HepG2 (cell line): Measurements from ENCODE around the gene TBC1D14. TPM values are rescaled to one million over a fixed set of nuclear protein-coding genes. Genes with fewer than 3 reads are reported as not detected.

Source experiments
- ATAC-seq: fragments of 200-7000 bp; cut with Tn5 transposase; 3 replicates; pipeline ENCODE4 v1.9.1; 2020; ENCODE audit warnings: mild to moderate bottlenecking, moderate library complexity
- BruUV-seq: library from RNA; stranded (reverse); fragments of 400-500 nt; replicated peaks from 2 replicates; lab custom pipeline; 2021; lab: Mats Ljungman, UMichigan
- CTCF ChIA-PET: fragments of 300-600 bp; formaldehyde crosslinking; extraction: SDS; loops from one replicate; lab custom pipeline; 2021; ENCODE audit warnings: low total read pairs, inconsistent platforms, low intra/inter-chr PET ratio; lab: Yijun Ruan, JAX
- POLR2A ChIA-PET: fragments of 350-600 bp; sonication (Branson Sonifier 250); formaldehyde crosslinking; loops from one replicate; lab custom pipeline; 2020; ENCODE audit warnings: antibody characterized with exemption, inconsistent platforms; lab: Yijun Ruan, JAX
- DNase-seq: peaks from one replicate; pipeline ENCODE4 v3.0.0-alpha.2; 2015; ENCODE audit warnings: low spot score
- FAIRE-seq: peaks from 3 replicates; lab custom pipeline; 2011; peaks lifted over from hg19 to GRCh38; lab: Jason Lieb, UNC
- H2AFZ ChIP-seq: one replicate; pipeline ENCODE4 v1.6.1; 2011; ENCODE audit warnings: low read length, inconsistent platforms
- H3K27ac ChIP-seq: fragments of 300-600 bp; 3 replicates; pipeline ENCODE4 v1.8.0; 2011; ENCODE audit warnings: mixed run types, mild to moderate bottlenecking, mixed read lengths, low read length, inconsistent platforms; ENCODE audit not compliant: insufficient read depth; ENCODE audit errors: extremely low read length
- H3K27me3 ChIP-seq, 2 experiments: fragments of 200-600 bp in 1 of 2; 2 replicates in 1 of 2; 3 replicates in 1 of 2; pipeline versions ENCODE4 v1.6.0 to v1.8.0; 2011; ENCODE audit warnings: low read length in 2 of 2, mild to moderate bottlenecking in 2 of 2, moderate library complexity in 2 of 2, inconsistent platforms in 1 of 2; ENCODE audit not compliant: insufficient read depth in 2 of 2, control insufficient read depth in 1 of 2
- H3K36me3 ChIP-seq, 2 experiments: fragments of 200-600 bp in 1 of 2; replicated peaks in 1 of 2; 2 replicates in 1 of 2; 3 replicates in 1 of 2; pipeline versions ENCODE4 v1.5.1 to v1.8.0; 2011; ENCODE audit warnings: low read length in 2 of 2, inconsistent platforms in 1 of 2; ENCODE audit not compliant: insufficient read depth in 2 of 2, control insufficient read depth in 1 of 2
- H3K4me1 ChIP-seq: 2 replicates; pipeline ENCODE4 v1.5.1; 2012; ENCODE audit warnings: low read length, inconsistent platforms; ENCODE audit not compliant: insufficient read depth
- H3K4me2 ChIP-seq: 2 replicates; pipeline ENCODE4 v1.6.0; 2011; ENCODE audit warnings: low read depth, low read length, inconsistent platforms
- H3K4me3 ChIP-seq, 3 experiments: fragments of 200-600 bp in 1 of 3; sonication (generic), shearing (Covaris generic) in 1 of 3; replicated peaks in 1 of 3; 2 replicates each; pipeline ENCODE4 v1.5.1; 2011 to 2016; ENCODE audit warnings: low read length in 3 of 3, inconsistent platforms in 2 of 3, low read depth in 2 of 3, mild to moderate bottlenecking in 2 of 3, control low read depth in 1 of 3, mixed read lengths in 1 of 3; ENCODE audit not compliant: insufficient read depth in 1 of 3
- H3K79me2 ChIP-seq: one replicate; pipeline ENCODE4 v1.6.1; 2011; ENCODE audit warnings: low read length, inconsistent platforms; ENCODE audit not compliant: insufficient read depth
- H3K9ac ChIP-seq: 2 replicates; pipeline ENCODE4 v1.6.0; 2011; ENCODE audit warnings: mild to moderate bottlenecking, low read depth, low read length, inconsistent platforms; ENCODE audit not compliant: insufficient read depth
- H3K9me3 ChIP-seq: 2 replicates; pipeline ENCODE4 v1.5.1; 2012; ENCODE audit warnings: mild to moderate bottlenecking, low read length
- H4K20me1 ChIP-seq: 2 replicates; pipeline ENCODE4 v1.6.0; 2011; ENCODE audit warnings: inconsistent platforms, mild to moderate bottlenecking, low read length, moderate library complexity; ENCODE audit not compliant: insufficient read depth
- AGO2 ChIP-seq: fragments of 200-400 bp; formaldehyde crosslinking; optimal IDR thresholded peaks from 2 replicates; pipeline ENCODE3; 2017; ENCODE audit warnings: mild to moderate bottlenecking, low read depth, low read length, moderate library complexity
- MED8 ChIP-seq: sonication (generic); formaldehyde crosslinking; IDR thresholded peaks from 2 replicates; pipeline ENCODE4 v1.8.1; 2023; ENCODE audit warnings: mild to moderate bottlenecking, missing genetic modification reagents; ENCODE audit not compliant: insufficient replicate concordance
- RBM22 ChIP-seq: fragments of 200-400 bp; formaldehyde crosslinking; optimal IDR thresholded peaks from 2 replicates; pipeline ENCODE3; 2017; ENCODE audit warnings: mild to moderate bottlenecking, low read length, moderate library complexity
- REXO4 ChIP-seq: sonication (generic); formaldehyde crosslinking; IDR thresholded peaks from 2 replicates; pipeline ENCODE4 v1.8.0; 2022; ENCODE audit warnings: missing genetic modification reagents, mild to moderate bottlenecking, borderline replicate concordance
- SNAPC4 ChIP-seq: sonication (generic); formaldehyde crosslinking; IDR thresholded peaks from 2 replicates; pipeline ENCODE4 v1.4.0; 2020; ENCODE audit warnings: mild to moderate bottlenecking, missing genetic modification reagents
- ZFP1 ChIP-seq: IDR thresholded peaks from 2 replicates; pipeline ENCODE4 v1.6.1; 2016
- ZNF367 ChIP-seq: sonication (generic); formaldehyde crosslinking; IDR thresholded peaks from 2 replicates; pipeline ENCODE4 v1.4.0; 2020; ENCODE audit warnings: missing genetic modification reagents, borderline replicate concordance
- WGBS: methylation state at CpG from one replicate; pipeline ENCODE4 v1.1.6; 2017; ENCODE audit warnings: low lambda C conversion rate; 5-methylcytosine and 5-hydroxymethylcytosine counted together
- in situ Hi-C: cut with HindIII; loops from 2 replicates; pipeline ENCODE4 v1.10.0; 2017; ENCODE audit warnings: low pct_unique_long_range_greater_than_20kb; ENCODE audit not compliant: extremely low pct_ligation_motif_present
- intact Hi-C: fragments of 100-400 bp; cut with micrococcal nuclease; formaldehyde crosslinking; loops from one replicate; pipeline ENCODE4 v1.10.0; 2022; ENCODE audit not compliant: unreplicated experiment
- polyA plus RNA-seq, 8 experiments: library from polyadenylated mRNA; depleted of rRNA in 3 of 8; stranded (reverse) in 7 of 8; unstranded in 1 of 8; fragments of >200 nt; fragmentation: Illumina TruSeq in 4 of 8; extraction: Trizol in 4 of 8; gene quantifications; 2 replicates each; pipeline versions ENCODE4 v1.2.1 to v1.2.3, GENCODE V29; 2011 to 2016; ENCODE audit warnings: low read depth in 4 of 8, missing spikeins in 1 of 8, mixed read lengths in 1 of 8; ENCODE audit not compliant: insufficient read depth in 1 of 8
- total RNA-seq, 5 experiments: library from RNA; depleted of rRNA; stranded (reverse); fragments of >200 nt; fragmentation: Illumina TruSeq; extraction: Trizol; gene quantifications; 2 replicates each; pipeline ENCODE4 v1.2.3, GENCODE V29; 2016; ENCODE audit warnings: low read depth in 1 of 5
- TF ChIP-seq, protein P1 (sequence below): IDR thresholded peaks from 2 replicates; pipeline ENCODE4 v1.6.1; 2016; ENCODE audit warnings: missing genetic modification reagents, missing compliant biosample characterization

The TBC1D14 gene
- total and polyA plus RNA-seq, 2 of the 13 experiments (the other 11 are each of a cell fraction or from before 2014, with no cell fraction given): 29.5 to 46.5 TPM

GRCh38 chr4:7030856-7031255 is 121.2 kb downstream of the TBC1D14 start:
- Histone ChIP-seq H3K79me2 (no peaks in the 10 kb centered on the region), H2AFZ (no peak overlapping the region), H3K9ac (no peak overlapping the region), H4K20me1 (0 out of 2 replicates have a peak, but pooled peaks cover 4% of the 10 kb centered on the region), H3K27ac (no peak overlapping the region), H3K4me3 (no peak overlapping the region), H3K27me3 (no peaks in the 10 kb centered on the region), H3K9me3 (no peaks in the 10 kb centered on the region), H3K36me3 (peaks cover 16 to 55% of the 10 kb centered on the region in 2 experiments), H3K4me2 (no peak overlapping the region), H3K4me1 (peaks cover 38% of the 10 kb centered on the region)
- ChIA-PET CTCF (no interaction called here), POLR2A (interaction anchor here (1.5 kb wide), 1 partner anchor 37 kb away, joined by 5 read pairs; the partner anchor contains the start of gene GRPEL1)
- TF ChIP-seq, protein P1, sequence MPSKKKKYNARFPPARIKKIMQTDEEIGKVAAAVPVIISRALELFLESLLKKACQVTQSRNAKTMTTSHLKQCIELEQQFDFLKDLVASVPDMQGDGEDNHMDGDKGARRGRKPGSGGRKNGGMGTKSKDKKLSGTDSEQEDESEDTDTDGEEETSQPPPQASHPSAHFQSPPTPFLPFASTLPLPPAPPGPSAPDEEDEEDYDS: no peak
- TF ChIP-seq ZNF367 (CRISPR knock-in tag): no peak
- WGBS: 98% methylated on average over 10 of the region's 10 CpGs
- FAIRE-seq (no peak), ATAC-seq (no peak), DNase-seq (no peak)
- TSS peak; percentile 41 for BruUV-seq
- intact Hi-C loops: no loop called here
- in situ Hi-C loops: no loop called here

DNA sequence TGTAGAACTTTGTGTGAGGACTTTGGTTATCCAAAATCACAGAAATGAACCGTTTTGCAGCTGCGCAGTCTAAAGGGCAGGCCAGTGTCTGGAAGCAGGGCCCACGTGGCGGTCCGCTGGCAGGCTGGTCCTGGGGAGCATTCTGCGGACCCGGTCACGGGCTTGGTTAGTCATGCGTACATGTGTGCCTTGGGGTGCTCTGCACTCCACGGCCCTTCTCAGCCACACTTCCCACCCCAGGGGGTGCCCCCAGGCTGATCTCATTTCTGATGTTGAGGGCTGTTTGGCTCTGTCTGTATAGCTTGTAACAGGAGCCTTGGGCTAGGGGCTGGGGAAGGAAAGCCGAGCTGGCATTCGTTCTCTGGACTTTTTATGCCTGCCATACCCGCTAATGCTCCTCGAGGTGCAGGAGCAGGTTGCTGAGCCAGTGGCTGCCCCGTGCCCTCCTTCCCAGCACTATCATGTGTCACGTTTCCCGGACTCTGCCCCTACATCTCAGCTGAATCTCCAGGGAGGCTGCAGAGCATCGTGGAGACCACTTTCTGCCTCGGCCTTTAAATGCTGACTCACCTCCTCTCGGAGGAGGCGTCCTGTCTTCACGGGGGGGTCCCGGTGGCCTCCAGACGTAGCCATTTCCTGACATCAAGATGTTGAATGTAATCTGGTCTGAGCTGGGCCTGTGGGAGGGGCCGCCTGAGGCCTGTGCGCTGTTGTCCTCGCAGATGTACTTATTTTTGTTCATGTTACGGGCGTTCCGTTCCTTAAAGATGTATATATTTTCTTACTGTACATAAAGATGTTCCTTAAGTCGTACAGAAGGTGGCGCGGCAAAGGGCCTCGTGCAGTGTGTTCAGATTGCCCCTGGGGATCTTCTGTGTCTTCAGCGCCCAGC is 122.2 kb downstream of the TBC1D14 start:
- Histone ChIP-seq H3K27ac (no peak overlapping the region), H3K4me1 (peaks cover 43% of the 10 kb centered on the region), H3K9me3 (no peaks in the 10 kb centered on the region), H3K4me3 (no peak overlapping the region), H3K36me3 (peaks cover 15 to 47% of the 10 kb centered on the region in 2 experiments), H3K79me2 (no peaks in the 10 kb centered on the region), H4K20me1 (0 out of 2 replicates have a peak, but pooled peaks cover 4% of the 10 kb centered on the region), H3K27me3 (no peaks in the 10 kb centered on the region), H2AFZ (no peak overlapping the region), H3K9ac (no peak overlapping the region), H3K4me2 (no peak overlapping the region)
- ChIA-PET POLR2A (no interaction called here), CTCF (no interaction called here)
- ATAC-seq (no peak), FAIRE-seq (no peak), DNase-seq (no peak)
- no TSS peak for BruUV-seq
- intact Hi-C loops: no loop called here
- 96% methylated on average over 35 of the region's 35 CpGs for WGBS
- TF ChIP-seq SNAPC4 (CRISPR knock-in tag) (no peak), MED8 (CRISPR knock-in tag) (no peak), ZFP1 (no peak), RBM22 (peak; percentile 64), REXO4 (CRISPR knock-in tag) (no peak), AGO2 (peak; percentile 17)
- in situ Hi-C loops: no loop called here
